Sciatic nerve (tissue), 2 donors: ENCODE results near the gene GTF2IRD1. TPM values are rescaled to one million over a fixed set of nuclear protein-coding genes. Genes with fewer than 3 reads are reported as not detected.
"Not testable (repeated sequence)": the region's sequence is repeated elsewhere in the genome, so short reads cannot be mapped to it uniquely, and the experiment has no call there.

Experiments used
- ATAC-seq: fragments of 200-7000 bp; cut with Tn5 transposase; one replicate; pipeline ENCODE4 v1.9.1; 2020; ENCODE audit warnings: mild to moderate bottlenecking, moderate library complexity
- DNase-seq: peaks from one replicate; pipeline ENCODE4 v3.0.0-alpha.2; 2020; ENCODE audit warnings: low spot score
- intact Hi-C: fragments of 100-400 bp; cut with DNase I; formaldehyde crosslinking; loops from one replicate; pipeline ENCODE4 v1.14.2; 2022
- total RNA-seq: library from RNA; stranded (reverse); fragmentation: NEBNext Ultra II Directional; extraction: Animal tissue kit (Norgen Biotek cat#: 25700); gene quantifications from one replicate; pipeline ENCODE4 v1.2.1, GENCODE V29; 2021
- donor health status: DM: no; HTN: no; CAD: no.
- donor health status: DM: no; HTN: no; CAD: no.

Gene GTF2IRD1
- total RNA-seq, 1 donor from 2014 or later: 29.5 TPM

- ATAC-seq: no peak
- intact Hi-C loops: no loop called here
Observed at GRCh38 chr7:74424291-74424880, 29.3 kb upstream of the GTF2IRD1 start.

GRCh38 chr7:74428023-74428422 is 25.7 kb upstream of the GTF2IRD1 start:
- ATAC-seq (no peak), DNase-seq (no peak)
- intact Hi-C loops: no loop called here

More at GRCh38 chr7:74424291-74424880, 29.3 kb upstream of the GTF2IRD1 start:
- DNase-seq: no peak

GRCh38 chr7:74429153-74429747 is 24.5 kb upstream of the GTF2IRD1 start:
- no peak for DNase-seq
- intact Hi-C loops: no loop called here
- ATAC-seq: no peak

GRCh38 chr7:74430409-74430808 is 23.3 kb upstream of the GTF2IRD1 start:
- DNase-seq, ATAC-seq, intact Hi-C loops: not testable (repeated sequence)

- intact Hi-C loops: no loop called here
- peak; percentile 73 for ATAC-seq
- DNase-seq: no peak
Observed at GRCh38 chr7:74430961-74431466, 22.7 kb upstream of the GTF2IRD1 start.

GRCh38 chr7:74437291-74437571 is 16.5 kb upstream of the GTF2IRD1 start:
- DNase-seq, intact Hi-C loops, ATAC-seq: not testable (repeated sequence)

GRCh38 chr7:74438327-74438726 is 15.4 kb upstream of the GTF2IRD1 start:
- intact Hi-C loops: no loop called here
- no peak for DNase-seq
- ATAC-seq: no peak

GRCh38 chr7:74439541-74439940 is 14.2 kb upstream of the GTF2IRD1 start:
- intact Hi-C loops: no loop called here
- DNase-seq (no peak), ATAC-seq (no peak)

GRCh38 chr7:74440143-74440542 is 13.6 kb upstream of the GTF2IRD1 start:
- not testable (repeated sequence) for DNase-seq, ATAC-seq
- intact Hi-C loops: loop anchor here (10.0 kb wide), 1 partner anchor 95 kb away; no protein-coding TSS in a partner anchor

GRCh38 chr7:74441801-74442200 is 11.9 kb upstream of the GTF2IRD1 start:
- intact Hi-C loops: loop anchor here (10.0 kb wide), 1 partner anchor 93 kb away; no protein-coding TSS in a partner anchor
- no peak for ATAC-seq

GRCh38 chr7:74443543-74444247 is 10.0 kb upstream of the GTF2IRD1 start:
- ATAC-seq (no peak), DNase-seq (no peak)
- intact Hi-C loops: loop anchor here (10.0 kb wide), 1 partner anchor 91 kb away; no protein-coding TSS in a partner anchor

More at GRCh38 chr7:74441801-74442200, 11.9 kb upstream of the GTF2IRD1 start:
- no peak for DNase-seq

GRCh38 chr7:74449144-74449543 is 4.6 kb upstream of the GTF2IRD1 start:
- DNase-seq (no peak), ATAC-seq (no peak)
- intact Hi-C loops: loop anchor here (10.0 kb wide), 1 partner anchor 86 kb away; no protein-coding TSS in a partner anchor

- intact Hi-C loops: loop anchor here (10.0 kb wide), 1 partner anchor 85 kb away; no protein-coding TSS in a partner anchor
- ATAC-seq: no peak
- peak; percentile 68 for DNase-seq
Observed at GRCh38 chr7:74449809-74450397, 3.8 kb upstream of the GTF2IRD1 start.

- intact Hi-C loops: no loop called here
- DNase-seq (no peak), ATAC-seq (peak; percentile 79)
Observed at GRCh38 chr7:74452748-74453321, 871 bp upstream of the GTF2IRD1 start.

- no peak for DNase-seq
- intact Hi-C loops: no loop called here
- ATAC-seq: peak; percentile 18
Observed at GRCh38 chr7:74454021-74454924, 567 bp downstream of the GTF2IRD1 start.

GRCh38 chr7:74454925-74455288 is 1.2 kb downstream of the GTF2IRD1 start:
- intact Hi-C loops: no loop called here
- ATAC-seq: peak; percentile 0
- DNase-seq: no peak

- intact Hi-C loops: no loop called here
- DNase-seq (no peak), ATAC-seq (peak; percentile 6)
Observed at GRCh38 chr7:74455291-74455804, 1.6 kb downstream of the GTF2IRD1 start.

- intact Hi-C loops: no loop called here
- DNase-seq (no peak), ATAC-seq (no peak)
Observed at GRCh38 chr7:74455928-74456327, 2.2 kb downstream of the GTF2IRD1 start.
